Erythroblast (primary cell): ENCODE measurements around the gene ZNF23.

ENCODE experiments used
- GATA1 ChIP-seq: IDR thresholded peaks from 2 replicates; pipeline ENCODE4 v1.6.1; 2011; ENCODE audit warnings: low read depth, mild to moderate bottlenecking, control low read depth, low read length, moderate library complexity
- POLR2A ChIP-seq: IDR thresholded peaks from 2 replicates; pipeline ENCODE4 v1.6.1; 2011; ENCODE audit warnings: mild to moderate bottlenecking, low read length

DNA sequence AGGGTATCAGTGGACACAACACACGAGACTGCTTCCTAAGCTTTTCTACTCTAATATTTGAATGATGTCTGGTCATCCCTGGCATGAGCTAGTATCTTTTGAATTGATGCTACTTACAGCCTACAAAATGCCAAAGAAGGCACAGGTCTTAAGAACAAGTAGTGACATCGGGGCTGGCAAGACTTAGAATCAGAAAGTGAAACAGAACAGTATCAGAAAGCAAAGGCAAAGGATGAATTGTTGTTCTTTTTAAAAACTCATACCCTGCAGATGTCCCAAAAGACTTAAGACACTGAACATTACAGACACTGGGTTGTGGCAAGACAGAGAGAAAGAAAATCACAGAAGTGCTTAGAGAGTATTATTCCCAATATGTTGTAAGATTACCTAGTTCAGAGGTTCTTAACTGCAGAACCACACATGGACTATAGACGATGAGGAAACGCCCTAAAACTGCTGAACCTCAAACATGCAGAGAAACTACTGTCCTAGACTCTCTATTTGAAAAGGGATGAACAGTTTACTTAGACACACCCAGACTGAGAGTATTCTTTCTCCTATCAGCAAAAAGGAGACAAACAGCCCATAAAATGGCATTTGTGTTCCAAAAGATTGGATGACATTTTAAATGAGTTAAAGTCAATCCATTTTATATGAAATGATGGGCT, 14.5 kb upstream of the ZNF23 start:
- no peak for TF ChIP-seq POLR2A
- TF ChIP-seq GATA1, result no peak
